MM.1S (cell line): ENCODE results near the gene CWC27.

Source experiments
- DNase-seq: peaks from one replicate; pipeline ENCODE4 v3.0.0-alpha.2; 2015
- H2AFZ ChIP-seq: fragments of 300-600 bp; sonication (generic); 2 replicates; pipeline ENCODE4 v1.6.0; 2016; ENCODE audit warnings: antibody characterized with exemption, low read length
- H3F3A ChIP-seq: fragments of 300-600 bp; sonication (generic); 2 replicates; pipeline ENCODE4 v1.6.1; 2016; ENCODE audit warnings: mild to moderate bottlenecking, antibody characterized with exemption, low read length, moderate library complexity, mixed read lengths; ENCODE audit not compliant: insufficient read depth
- H3K27ac ChIP-seq: fragments of 300-600 bp; sonication (generic); 2 replicates; pipeline ENCODE4 v1.5.1; 2016; ENCODE audit warnings: mild to moderate bottlenecking, low read length
- H3K27me3 ChIP-seq: fragments of 300-600 bp; sonication (generic); replicated peaks from 2 replicates; pipeline ENCODE4 v1.6.0; 2016; ENCODE audit warnings: low read length; ENCODE audit not compliant: insufficient read depth
- H3K36me3 ChIP-seq: fragments of 300-600 bp; sonication (generic); replicated peaks from 2 replicates; pipeline ENCODE4 v1.6.1; 2016; ENCODE audit warnings: mild to moderate bottlenecking, low read length, mixed read lengths; ENCODE audit not compliant: insufficient read depth
- H3K4me1 ChIP-seq: fragments of 300-600 bp; sonication (generic); 2 replicates; pipeline ENCODE4 v1.6.1; 2016; ENCODE audit warnings: low read length, mixed read lengths
- H3K4me2 ChIP-seq: fragments of 300-600 bp; sonication (generic); 2 replicates; pipeline ENCODE4 v1.6.0; 2016; ENCODE audit warnings: low read depth, low read length
- H3K4me3 ChIP-seq: fragments of 300-600 bp; sonication (generic); 2 replicates; pipeline ENCODE4 v1.5.1; 2016; ENCODE audit warnings: low read length, mixed read lengths
- H3K79me2 ChIP-seq: fragments of 300-600 bp; sonication (generic); 2 replicates; pipeline ENCODE4 v1.6.1; 2016; ENCODE audit warnings: mixed run types, low read length, mixed read lengths
- H3K9ac ChIP-seq: fragments of 300-600 bp; sonication (generic); 2 replicates; pipeline ENCODE4 v1.6.1; 2016; ENCODE audit warnings: low read length, mixed read lengths
- H3K9me2 ChIP-seq: fragments of 300-600 bp; sonication (generic); replicated peaks from 2 replicates; pipeline ENCODE4 v1.6.1; 2016; ENCODE audit warnings: mild to moderate bottlenecking, low read length, mixed read lengths; ENCODE audit not compliant: insufficient read depth
- H3K9me3 ChIP-seq: fragments of 300-600 bp; sonication (generic); replicated peaks from 2 replicates; pipeline ENCODE4 v1.6.1; 2016; ENCODE audit warnings: mild to moderate bottlenecking, low read length, mixed read lengths; ENCODE audit not compliant: insufficient read depth
- H4K20me1 ChIP-seq: fragments of 300-600 bp; sonication (generic); 2 replicates; pipeline ENCODE4 v1.6.1; 2016; ENCODE audit warnings: mild to moderate bottlenecking, low read length, moderate library complexity, mixed read lengths; ENCODE audit not compliant: insufficient read depth
- EZH2 ChIP-seq: fragments of 300-600 bp; sonication (generic); optimal IDR thresholded peaks from 2 replicates; pipeline ENCODE3; 2017; ENCODE audit warnings: low read depth, mild to moderate bottlenecking, antibody characterized with exemption, low read length, mixed read lengths
- EZH2phosphoT487 ChIP-seq: fragments of 300-600 bp; sonication (generic); IDR thresholded peaks from 2 replicates; pipeline ENCODE4 v1.6.1; 2018; ENCODE audit warnings: antibody characterized with exemption, low read length
- TF ChIP-seq, protein P1 (sequence below): fragments of 300-600 bp; sonication (generic); IDR thresholded peaks from 2 replicates; pipeline ENCODE4 v1.5.1; 2016; ENCODE audit warnings: antibody characterized with exemption, low read length, mixed read lengths

CWC27 gene

DNA sequence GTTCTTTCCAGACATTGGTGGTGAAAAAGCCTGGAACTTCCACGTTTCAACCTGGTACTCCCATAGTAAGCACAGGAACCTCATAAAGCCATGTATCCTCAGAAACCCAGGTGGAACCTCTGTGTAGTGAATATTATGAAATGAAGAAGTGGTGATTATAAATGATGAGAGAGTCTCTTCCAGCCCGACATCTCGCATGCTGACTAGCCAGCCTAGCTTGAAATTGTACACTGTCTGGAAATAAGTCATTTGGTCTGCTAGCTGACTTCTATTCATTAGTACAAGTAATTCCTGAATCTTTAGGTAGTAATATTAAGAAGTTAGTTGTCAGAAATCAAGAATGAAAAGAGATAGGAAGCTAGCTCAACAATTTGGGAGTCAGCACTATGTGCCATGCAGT, 203.3 kb downstream of the CWC27 start:
- Histone ChIP-seq H3K27ac (no peak overlapping the region), H3K4me3 (no peak overlapping the region), H3K36me3 (no peaks in the 10 kb centered on the region), H2AFZ (no peak overlapping the region), H3K4me2 (no peak overlapping the region), H3F3A (no peaks in the 10 kb centered on the region), H3K4me1 (no peaks in the 10 kb centered on the region), H3K9ac (no peak overlapping the region), H3K9me2 (no peaks in the 10 kb centered on the region), H3K9me3 (no peaks in the 10 kb centered on the region), H3K27me3 (no peaks in the 10 kb centered on the region), H4K20me1 (no peaks in the 10 kb centered on the region), H3K79me2 (no peaks in the 10 kb centered on the region)
- TF ChIP-seq, protein P1, sequence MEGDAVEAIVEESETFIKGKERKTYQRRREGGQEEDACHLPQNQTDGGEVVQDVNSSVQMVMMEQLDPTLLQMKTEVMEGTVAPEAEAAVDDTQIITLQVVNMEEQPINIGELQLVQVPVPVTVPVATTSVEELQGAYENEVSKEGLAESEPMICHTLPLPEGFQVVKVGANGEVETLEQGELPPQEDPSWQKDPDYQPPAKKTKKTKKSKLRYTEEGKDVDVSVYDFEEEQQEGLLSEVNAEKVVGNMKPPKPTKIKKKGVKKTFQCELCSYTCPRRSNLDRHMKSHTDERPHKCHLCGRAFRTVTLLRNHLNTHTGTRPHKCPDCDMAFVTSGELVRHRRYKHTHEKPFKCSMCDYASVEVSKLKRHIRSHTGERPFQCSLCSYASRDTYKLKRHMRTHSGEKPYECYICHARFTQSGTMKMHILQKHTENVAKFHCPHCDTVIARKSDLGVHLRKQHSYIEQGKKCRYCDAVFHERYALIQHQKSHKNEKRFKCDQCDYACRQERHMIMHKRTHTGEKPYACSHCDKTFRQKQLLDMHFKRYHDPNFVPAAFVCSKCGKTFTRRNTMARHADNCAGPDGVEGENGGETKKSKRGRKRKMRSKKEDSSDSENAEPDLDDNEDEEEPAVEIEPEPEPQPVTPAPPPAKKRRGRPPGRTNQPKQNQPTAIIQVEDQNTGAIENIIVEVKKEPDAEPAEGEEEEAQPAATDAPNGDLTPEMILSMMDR, result no peak
- TF ChIP-seq EZH2 (no peak), EZH2phosphoT487 (no peak)
- no peak for DNase-seq

DNA sequence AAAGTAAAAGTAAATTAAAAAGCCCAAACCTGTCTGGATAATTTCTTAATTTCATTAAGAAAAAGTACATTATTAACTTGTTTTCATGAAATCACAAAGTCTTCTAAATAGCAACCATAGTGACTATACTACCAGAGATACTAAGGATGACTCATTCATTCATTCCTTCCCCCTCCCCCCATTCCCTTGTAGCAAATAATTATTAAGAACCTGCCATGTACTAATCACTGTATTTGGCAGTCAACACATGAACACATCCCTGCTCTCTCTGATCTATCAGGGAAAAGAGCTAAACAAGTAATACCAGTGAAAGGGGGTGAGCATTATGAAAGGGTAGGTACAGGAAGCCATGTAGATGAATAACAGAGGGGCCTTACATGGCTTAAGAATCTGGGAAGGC, 203.9 kb downstream of the CWC27 start:
- H3K4me2 ChIP-seq, result no peak overlapping the region
- H3K36me3 ChIP-seq, result no peaks in the 10 kb centered on the region
- no peak overlapping the region for H2AFZ ChIP-seq
- no peak for TF ChIP-seq EZH2
- no peak for TF ChIP-seq EZH2phosphoT487
- TF ChIP-seq, protein P1, result no peak
- H3K27me3 ChIP-seq, result no peaks in the 10 kb centered on the region
- H4K20me1 ChIP-seq, result no peaks in the 10 kb centered on the region
- no peaks in the 10 kb centered on the region for H3K9me2 ChIP-seq
- H3K79me2 ChIP-seq, result no peaks in the 10 kb centered on the region
- no peaks in the 10 kb centered on the region for H3K9me3 ChIP-seq
- no peak overlapping the region for H3K27ac ChIP-seq
- H3K4me1 ChIP-seq, result no peaks in the 10 kb centered on the region
- H3K9ac ChIP-seq, result no peak overlapping the region
- no peaks in the 10 kb centered on the region for H3F3A ChIP-seq
- H3K4me3 ChIP-seq, result no peak overlapping the region
- no peak for DNase-seq

DNA sequence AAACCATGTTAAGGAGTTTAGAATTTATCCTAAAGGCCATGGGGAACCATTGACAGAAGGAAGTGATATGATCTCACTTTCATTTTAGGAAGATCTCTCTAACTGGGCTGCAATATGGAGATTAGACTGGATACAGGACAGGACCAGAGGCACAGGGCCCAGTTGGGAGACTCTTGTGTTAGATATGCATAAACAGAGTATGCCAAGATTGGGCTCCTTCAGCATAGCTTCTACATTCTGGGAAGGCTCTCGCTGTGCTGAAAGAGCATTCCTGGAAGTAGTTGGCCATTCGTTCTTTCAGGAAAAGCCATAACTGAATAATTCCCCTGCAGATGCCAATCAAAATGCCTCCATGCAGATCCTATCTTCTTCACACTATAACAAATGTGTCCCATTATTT, 204.5 kb downstream of the CWC27 start:
- TF ChIP-seq EZH2phosphoT487 (no peak), EZH2 (no peak)
- TF ChIP-seq, protein P1, result no peak
- Histone ChIP-seq H2AFZ (no peak overlapping the region), H3K9ac (no peak overlapping the region), H3K9me2 (no peaks in the 10 kb centered on the region), H3K9me3 (no peaks in the 10 kb centered on the region), H3F3A (no peaks in the 10 kb centered on the region), H3K27ac (no peak overlapping the region), H3K27me3 (no peaks in the 10 kb centered on the region), H3K4me1 (no peaks in the 10 kb centered on the region), H3K79me2 (no peaks in the 10 kb centered on the region), H3K36me3 (no peaks in the 10 kb centered on the region), H3K4me2 (no peak overlapping the region), H4K20me1 (no peaks in the 10 kb centered on the region), H3K4me3 (no peak overlapping the region)
- no peak for DNase-seq
